ENCODE results near the gene RALGPS1.
A peak's percentile ranks its signal among the peaks of the same experiment; 100 is the strongest.

Gene RALGPS1

GRCh38 chr9:127180457-127181314 lies 266.1 kb downstream of the RALGPS1 start:
- DNase-seq = peak; percentile 13

GRCh38 chr9:127181315-127181580 lies 266.7 kb downstream of the RALGPS1 start:
- peak; percentile 3 for DNase-seq

GRCh38 chr9:127181595-127182190 lies 267.1 kb downstream of the RALGPS1 start:
- DNase-seq = peak; percentile 6

- DNase-seq = no peak
Observed at GRCh38 chr9:127182901-127183746, 268.5 kb downstream of the RALGPS1 start.

- DNase-seq = no peak
Observed at GRCh38 chr9:127183814-127184582, 269.4 kb downstream of the RALGPS1 start.

- DNase-seq = no peak
Observed at GRCh38 chr9:127184641-127185040, 270.1 kb downstream of the RALGPS1 start.

- DNase-seq = no peak
Observed at GRCh38 chr9:127185181-127185580, 270.6 kb downstream of the RALGPS1 start.

- DNase-seq = no peak
Observed at GRCh38 chr9:127185931-127186781, 271.6 kb downstream of the RALGPS1 start.

- no peak for DNase-seq
Observed at GRCh38 chr9:127186806-127187205, 272.2 kb downstream of the RALGPS1 start.

GRCh38 chr9:127187231-127187956 lies 272.8 kb downstream of the RALGPS1 start:
- no peak for DNase-seq

GRCh38 chr9:127188396-127188795 lies 273.8 kb downstream of the RALGPS1 start:
- DNase-seq = no peak

- no peak for DNase-seq
Observed at GRCh38 chr9:127189628-127190027, 275.0 kb downstream of the RALGPS1 start.

- no peak for DNase-seq
Observed at GRCh38 chr9:127192744-127193143, 278.2 kb downstream of the RALGPS1 start.

GRCh38 chr9:127193483-127193882 lies 278.9 kb downstream of the RALGPS1 start:
- no peak for DNase-seq

GRCh38 chr9:127194881-127195713 lies 280.5 kb downstream of the RALGPS1 start:
- no peak for DNase-seq

GRCh38 chr9:127195976-127196825 lies 281.6 kb downstream of the RALGPS1 start:
- no peak for DNase-seq

- DNase-seq = no peak
Observed at GRCh38 chr9:127196826-127197145, 282.2 kb downstream of the RALGPS1 start.

- no peak for DNase-seq
Observed at GRCh38 chr9:127197186-127197860, 282.7 kb downstream of the RALGPS1 start.

Data from activated T-cell treated with anti-CD3 and anti-CD28 coated beads, Interleukin-2, amount 50 U/mL, for 1 hour (primary cell).